SU-DHL-6 (cell line): ENCODE measurements around the gene MED20.

Experiments
- H2AFZ ChIP-seq: fragments of 200-600 bp; sonication (generic); 2 replicates; pipeline ENCODE4 v1.6.1; 2014; ENCODE audit warnings: low read depth, mild to moderate bottlenecking, moderate library complexity, mixed read lengths, antibody characterized with exemption, low read length; ENCODE audit not compliant: severe bottlenecking
- H3F3A ChIP-seq: fragments of 200-600 bp; shearing (Covaris generic); 2 replicates; pipeline ENCODE4 v1.6.0; 2016; ENCODE audit warnings: antibody characterized with exemption, mild to moderate bottlenecking; ENCODE audit not compliant: insufficient read depth
- H3K27ac ChIP-seq: fragments of 200-600 bp; sonication (generic); 2 replicates; pipeline ENCODE4 v1.5.1; 2016; ENCODE audit warnings: low read depth, mild to moderate bottlenecking, low read length, moderate library complexity, mixed read lengths
- H3K27me3 ChIP-seq: fragments of 200-600 bp; sonication (generic), shearing (Covaris generic); 2 replicates; pipeline ENCODE4 v1.6.0; 2014; ENCODE audit warnings: mild to moderate bottlenecking, low read length
- H3K36me3 ChIP-seq: fragments of 200-600 bp; sonication (generic); 2 replicates; pipeline ENCODE4 v1.6.1; 2014; ENCODE audit warnings: mild to moderate bottlenecking, low read length, mixed read lengths
- H3K4me2 ChIP-seq: fragments of 300-600, 200-600 bp; shearing (Covaris generic), sonication (generic); 2 replicates; pipeline ENCODE4 v1.6.0; 2014; ENCODE audit warnings: low read length, low read depth, mild to moderate bottlenecking; ENCODE audit not compliant: poor library complexity, severe bottlenecking
- H3K4me3 ChIP-seq: fragments of 200-600 bp; sonication (generic); 2 replicates; pipeline ENCODE4 v1.5.1; 2014; ENCODE audit warnings: antibody characterized with exemption, low read length, mild to moderate bottlenecking, mixed read lengths; ENCODE audit not compliant: insufficient read depth, poor library complexity, severe bottlenecking
- H3K79me2 ChIP-seq: fragments of 200-600 bp; sonication (generic); 2 replicates; pipeline ENCODE4 v1.6.1; 2014; ENCODE audit warnings: mild to moderate bottlenecking, low read length, moderate library complexity; ENCODE audit not compliant: insufficient read depth
- H3K9ac ChIP-seq: fragments of 200-600 bp; sonication (generic); 2 replicates; pipeline ENCODE4 v1.7.0; 2014; ENCODE audit warnings: mild to moderate bottlenecking, low read length
- H3K9me2 ChIP-seq: fragments of 200-600 bp; sonication (generic); replicated peaks from 2 replicates; pipeline ENCODE4 v1.6.1; 2014; ENCODE audit warnings: low read length; ENCODE audit not compliant: insufficient read depth
- H3K9me3 ChIP-seq: fragments of 200-600 bp; sonication (generic); 2 replicates; pipeline ENCODE4 v1.6.1; 2014; ENCODE audit warnings: low read length, mixed read lengths; ENCODE audit not compliant: insufficient read depth
- H4K20me1 ChIP-seq: fragments of 200-600 bp; sonication (generic); 2 replicates; pipeline ENCODE4 v1.6.1; 2014; ENCODE audit warnings: low read depth, mild to moderate bottlenecking, antibody characterized with exemption, low read length, moderate library complexity, mixed read lengths
- EZH2phosphoT487 ChIP-seq: fragments of 200-600 bp; sonication (generic), shearing (Covaris generic); conservative IDR thresholded peaks from 2 replicates; pipeline ENCODE4 v1.6.1; 2018; ENCODE audit warnings: mild to moderate bottlenecking, antibody characterized with exemption, low read length, moderate library complexity, mixed read lengths
- TF ChIP-seq, protein P1 (sequence below): fragments of 200-600 bp; sonication (generic); IDR thresholded peaks from one replicate; pipeline ENCODE4 v1.5.1; 2017; ENCODE audit warnings: antibody characterized with exemption, mild to moderate bottlenecking, low read length, moderate library complexity; ENCODE audit not compliant: insufficient read depth, poor library complexity, severe bottlenecking

Gene MED20

DNA sequence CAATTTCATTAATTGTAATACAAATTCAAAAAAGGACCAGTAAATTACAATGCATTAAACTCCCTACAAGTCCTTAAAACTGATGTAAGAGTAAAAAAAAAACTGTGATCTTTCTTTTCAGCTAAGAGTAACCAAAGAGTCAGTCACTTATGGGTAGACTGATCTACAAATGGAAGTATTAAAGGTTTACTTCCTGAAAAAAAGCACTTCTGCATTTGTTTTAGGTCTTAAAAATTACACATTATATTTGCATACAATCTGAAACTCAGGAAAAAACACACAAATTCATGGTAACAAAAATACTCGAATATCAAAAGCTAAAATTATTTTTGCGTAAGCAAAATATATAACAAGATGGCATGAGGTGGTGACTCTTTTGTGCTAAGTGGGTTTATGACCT lies 49.2 kb downstream of the MED20 start:
- no peak overlapping the region for H3K4me2 ChIP-seq
- H2AFZ ChIP-seq, result no peak overlapping the region
- H3K79me2 ChIP-seq, result 0 out of 2 replicates have a peak, but pooled peaks cover 2% of the 10 kb centered on the region
- H3K9me2 ChIP-seq, result no peaks in the 10 kb centered on the region
- H3K4me3 ChIP-seq, result no peak overlapping the region
- H3K36me3 ChIP-seq, result peaks cover 9% of the 10 kb centered on the region; the same call in 1 of the 2 replicates
- peaks cover 6% of the 10 kb centered on the region; the same call in 1 of the 2 replicates for H3F3A ChIP-seq
- no peak overlapping the region for H3K9ac ChIP-seq
- H3K27ac ChIP-seq, result no peak overlapping the region
- no peaks in the 10 kb centered on the region for H3K27me3 ChIP-seq
- H4K20me1 ChIP-seq, result no peaks in the 10 kb centered on the region
- TF ChIP-seq EZH2phosphoT487, result no peak
- TF ChIP-seq, protein P1, sequence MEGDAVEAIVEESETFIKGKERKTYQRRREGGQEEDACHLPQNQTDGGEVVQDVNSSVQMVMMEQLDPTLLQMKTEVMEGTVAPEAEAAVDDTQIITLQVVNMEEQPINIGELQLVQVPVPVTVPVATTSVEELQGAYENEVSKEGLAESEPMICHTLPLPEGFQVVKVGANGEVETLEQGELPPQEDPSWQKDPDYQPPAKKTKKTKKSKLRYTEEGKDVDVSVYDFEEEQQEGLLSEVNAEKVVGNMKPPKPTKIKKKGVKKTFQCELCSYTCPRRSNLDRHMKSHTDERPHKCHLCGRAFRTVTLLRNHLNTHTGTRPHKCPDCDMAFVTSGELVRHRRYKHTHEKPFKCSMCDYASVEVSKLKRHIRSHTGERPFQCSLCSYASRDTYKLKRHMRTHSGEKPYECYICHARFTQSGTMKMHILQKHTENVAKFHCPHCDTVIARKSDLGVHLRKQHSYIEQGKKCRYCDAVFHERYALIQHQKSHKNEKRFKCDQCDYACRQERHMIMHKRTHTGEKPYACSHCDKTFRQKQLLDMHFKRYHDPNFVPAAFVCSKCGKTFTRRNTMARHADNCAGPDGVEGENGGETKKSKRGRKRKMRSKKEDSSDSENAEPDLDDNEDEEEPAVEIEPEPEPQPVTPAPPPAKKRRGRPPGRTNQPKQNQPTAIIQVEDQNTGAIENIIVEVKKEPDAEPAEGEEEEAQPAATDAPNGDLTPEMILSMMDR, result no peak
- H3K9me3 ChIP-seq, result no peaks in the 10 kb centered on the region

- Histone ChIP-seq H3K4me2 (no peak overlapping the region), H3K9ac (no peak overlapping the region), H3K36me3 (no peaks in the 10 kb centered on the region; the same call in 1 of the 2 replicates), H3K4me3 (no peak overlapping the region), H3K9me3 (no peaks in the 10 kb centered on the region), H3K79me2 (no peaks in the 10 kb centered on the region), H3K27me3 (no peaks in the 10 kb centered on the region), H3F3A (peaks cover 3% of the 10 kb centered on the region; the same call in 1 of the 2 replicates), H3K27ac (no peak overlapping the region), H4K20me1 (no peaks in the 10 kb centered on the region), H2AFZ (no peak overlapping the region), H3K9me2 (no peaks in the 10 kb centered on the region)
- no peak for TF ChIP-seq EZH2phosphoT487
- TF ChIP-seq, protein P1, result no peak
Measured at GRCh38 chr6:41859356-41859755, 61.6 kb downstream of the MED20 start.

- Histone ChIP-seq H3K27ac (no peak overlapping the region), H3K9me2 (no peaks in the 10 kb centered on the region), H3K9ac (no peak overlapping the region), H4K20me1 (no peaks in the 10 kb centered on the region), H3K79me2 (no peaks in the 10 kb centered on the region), H3K4me3 (no peak overlapping the region), H3F3A (peaks cover 3% of the 10 kb centered on the region; the same call in 1 of the 2 replicates), H3K4me2 (no peak overlapping the region), H2AFZ (no peak overlapping the region), H3K27me3 (no peaks in the 10 kb centered on the region), H3K36me3 (no peaks in the 10 kb centered on the region; the same call in 1 of the 2 replicates), H3K9me3 (no peaks in the 10 kb centered on the region)
- TF ChIP-seq, protein P1, result no peak
- no peak for TF ChIP-seq EZH2phosphoT487
Measured at GRCh38 chr6:41858703-41859102, 62.2 kb downstream of the MED20 start.
